KMS-11 (cell line): Measurements from ENCODE around the gene PTPN22.

Experiments
- H2AFZ ChIP-seq: fragments of 200-600 bp; sonication (generic); 2 replicates; pipeline ENCODE4 v1.6.1; 2016; ENCODE audit warnings: antibody characterized with exemption, mixed run types, low read depth
- H3K27ac ChIP-seq: fragments of 200-600 bp; sonication (generic); 2 replicates; pipeline ENCODE4 v1.6.1; 2016; ENCODE audit warnings: mild to moderate bottlenecking, mixed run types
- H3K27me3 ChIP-seq: fragments of 200-600 bp; sonication (generic); 2 replicates; pipeline ENCODE4 v1.6.1; 2017; ENCODE audit warnings: mild to moderate bottlenecking, low read depth, mixed run types, moderate library complexity; ENCODE audit not compliant: insufficient read depth
- H3K36me3 ChIP-seq: fragments of 200-600 bp; sonication (generic); 2 replicates; pipeline ENCODE4 v1.6.1; 2017; ENCODE audit warnings: mild to moderate bottlenecking, mixed run types; ENCODE audit not compliant: insufficient read depth
- H3K4me1 ChIP-seq: fragments of 200-600 bp; sonication (generic); 2 replicates; pipeline ENCODE4 v1.6.1; 2016; ENCODE audit warnings: mild to moderate bottlenecking, low read depth, mixed run types; ENCODE audit not compliant: poor library complexity, severe bottlenecking
- H3K4me2 ChIP-seq: fragments of 200-600 bp; sonication (generic); 2 replicates; pipeline ENCODE4 v1.7.0; 2016; ENCODE audit warnings: mild to moderate bottlenecking, mixed run types
- H3K4me3 ChIP-seq: fragments of 200-600 bp; sonication (generic); IDR thresholded peaks from 2 replicates; pipeline ENCODE4 v1.6.1; 2017; ENCODE audit warnings: low read depth, low read length, mixed read lengths; ENCODE audit not compliant: insufficient read depth
- H3K79me2 ChIP-seq: fragments of 200-600 bp; sonication (generic); 2 replicates; pipeline ENCODE4 v1.6.1; 2016; ENCODE audit warnings: low read depth, mixed run types; ENCODE audit not compliant: insufficient read depth
- H3K9ac ChIP-seq: fragments of 200-600 bp; sonication (generic); 2 replicates; pipeline ENCODE4 v1.6.1; 2016; ENCODE audit warnings: mild to moderate bottlenecking, mixed run types
- H4K20me1 ChIP-seq: fragments of 200-600 bp; sonication (generic); 2 replicates; pipeline ENCODE4 v1.6.1; 2016; ENCODE audit warnings: mild to moderate bottlenecking, mixed run types; ENCODE audit not compliant: insufficient read depth
- TF ChIP-seq, protein P1 (sequence below): fragments of 200-600 bp; sonication (generic); conservative IDR thresholded peaks from 2 replicates; pipeline ENCODE4 v1.6.1; 2017; ENCODE audit warnings: low read depth, mild to moderate bottlenecking, antibody characterized with exemption, low read length, moderate library complexity, mixed read lengths

The PTPN22 gene

DNA sequence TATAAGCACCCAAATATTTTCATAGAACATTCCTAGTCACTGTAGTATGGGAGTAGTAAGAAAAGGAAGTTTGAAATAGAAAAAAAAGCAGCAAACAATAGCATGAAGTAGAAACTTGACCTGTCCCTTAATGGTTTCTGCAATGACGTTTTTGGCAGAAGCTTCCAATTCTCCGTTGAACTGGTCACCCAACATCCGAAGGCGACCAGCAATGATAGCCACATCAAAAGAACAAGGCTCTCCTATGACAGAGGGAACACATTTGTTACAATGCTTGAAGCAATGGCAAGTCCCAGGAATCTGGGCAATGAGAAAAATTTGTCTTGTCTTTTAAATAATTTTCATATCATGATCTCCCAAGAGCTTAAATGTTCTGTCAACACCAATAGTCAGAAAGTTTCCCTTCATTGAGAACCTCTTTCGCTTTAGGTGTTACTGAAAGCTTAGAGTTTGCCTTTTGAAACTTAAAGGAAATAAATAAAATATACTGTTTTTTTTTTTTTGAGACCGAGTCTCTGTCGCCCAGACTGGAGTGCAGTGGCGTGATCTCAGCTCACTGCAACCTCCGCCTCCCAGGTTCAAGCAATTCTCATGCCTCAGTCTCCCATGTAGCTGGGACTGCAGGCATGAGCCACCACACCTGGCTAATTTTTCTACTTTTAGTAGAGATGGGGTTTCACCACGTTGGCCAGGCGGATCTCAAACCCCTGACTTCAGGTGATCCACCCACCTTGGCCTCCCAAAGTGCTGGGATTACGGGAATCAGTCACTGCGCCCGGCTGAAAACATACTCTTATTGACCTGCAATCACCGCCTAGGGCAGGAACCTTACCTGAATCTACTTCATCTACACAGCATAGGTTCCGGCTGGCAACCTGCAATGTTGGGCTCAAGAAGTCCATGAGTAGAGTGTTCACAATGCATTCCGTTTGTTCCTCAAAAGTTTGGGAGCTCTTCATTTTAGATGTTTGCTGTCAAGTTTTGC lies 15.2 kb upstream of the PTPN22 start:
- TF ChIP-seq, protein P1, sequence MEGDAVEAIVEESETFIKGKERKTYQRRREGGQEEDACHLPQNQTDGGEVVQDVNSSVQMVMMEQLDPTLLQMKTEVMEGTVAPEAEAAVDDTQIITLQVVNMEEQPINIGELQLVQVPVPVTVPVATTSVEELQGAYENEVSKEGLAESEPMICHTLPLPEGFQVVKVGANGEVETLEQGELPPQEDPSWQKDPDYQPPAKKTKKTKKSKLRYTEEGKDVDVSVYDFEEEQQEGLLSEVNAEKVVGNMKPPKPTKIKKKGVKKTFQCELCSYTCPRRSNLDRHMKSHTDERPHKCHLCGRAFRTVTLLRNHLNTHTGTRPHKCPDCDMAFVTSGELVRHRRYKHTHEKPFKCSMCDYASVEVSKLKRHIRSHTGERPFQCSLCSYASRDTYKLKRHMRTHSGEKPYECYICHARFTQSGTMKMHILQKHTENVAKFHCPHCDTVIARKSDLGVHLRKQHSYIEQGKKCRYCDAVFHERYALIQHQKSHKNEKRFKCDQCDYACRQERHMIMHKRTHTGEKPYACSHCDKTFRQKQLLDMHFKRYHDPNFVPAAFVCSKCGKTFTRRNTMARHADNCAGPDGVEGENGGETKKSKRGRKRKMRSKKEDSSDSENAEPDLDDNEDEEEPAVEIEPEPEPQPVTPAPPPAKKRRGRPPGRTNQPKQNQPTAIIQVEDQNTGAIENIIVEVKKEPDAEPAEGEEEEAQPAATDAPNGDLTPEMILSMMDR = no peak
- no peak overlapping the region for H3K9ac ChIP-seq
- H4K20me1 ChIP-seq = no peaks in the 10 kb centered on the region
- H2AFZ ChIP-seq = no peak overlapping the region
- H3K27ac ChIP-seq = no peak overlapping the region
- no peaks in the 10 kb centered on the region for H3K36me3 ChIP-seq
- no peak overlapping the region for H3K4me3 ChIP-seq
- H3K4me2 ChIP-seq = no peak overlapping the region
- peaks cover 9% of the 10 kb centered on the region for H3K4me1 ChIP-seq
- no peaks in the 10 kb centered on the region for H3K27me3 ChIP-seq
- no peaks in the 10 kb centered on the region for H3K79me2 ChIP-seq

- Histone ChIP-seq H3K27me3 (no peaks in the 10 kb centered on the region), H3K4me3 (no peak overlapping the region), H3K4me2 (peak overlapping the region; percentile 93; the same call in 1 of the 2 replicates), H3K79me2 (no peaks in the 10 kb centered on the region), H3K4me1 (peaks cover 45% of the 10 kb centered on the region), H2AFZ (peak overlapping the region; percentile 88; the same call in 1 of the 2 replicates), H3K27ac (peak overlapping the region; percentile 95; the same call in 1 of the 2 replicates), H3K9ac (peak overlapping the region; percentile 59; the same call in 1 of the 2 replicates), H3K36me3 (no peaks in the 10 kb centered on the region), H4K20me1 (no peaks in the 10 kb centered on the region)
- TF ChIP-seq, protein P1 = no peak
These were observed 10.1 kb upstream of the PTPN22 start for GRCh38 chr1:113881661-113882060.

- peak overlapping the region; percentile 88; the same call in 1 of the 2 replicates for H2AFZ ChIP-seq
- no peaks in the 10 kb centered on the region for H3K36me3 ChIP-seq
- peaks cover 61% of the 10 kb centered on the region for H3K4me1 ChIP-seq
- peak overlapping the region; percentile 95 for H3K27ac ChIP-seq
- H3K79me2 ChIP-seq = no peaks in the 10 kb centered on the region
- peak overlapping the region; percentile 59; the same call in 1 of the 2 replicates for H3K9ac ChIP-seq
- TF ChIP-seq, protein P1 = no peak
- peak overlapping the region; percentile 93 for H3K4me2 ChIP-seq
- H3K27me3 ChIP-seq = no peaks in the 10 kb centered on the region
- H4K20me1 ChIP-seq = no peaks in the 10 kb centered on the region
- H3K4me3 ChIP-seq = peak overlapping the region; percentile 39
These were observed 8.2 kb upstream of the PTPN22 start for GRCh38 chr1:113879739-113880038.

DNA sequence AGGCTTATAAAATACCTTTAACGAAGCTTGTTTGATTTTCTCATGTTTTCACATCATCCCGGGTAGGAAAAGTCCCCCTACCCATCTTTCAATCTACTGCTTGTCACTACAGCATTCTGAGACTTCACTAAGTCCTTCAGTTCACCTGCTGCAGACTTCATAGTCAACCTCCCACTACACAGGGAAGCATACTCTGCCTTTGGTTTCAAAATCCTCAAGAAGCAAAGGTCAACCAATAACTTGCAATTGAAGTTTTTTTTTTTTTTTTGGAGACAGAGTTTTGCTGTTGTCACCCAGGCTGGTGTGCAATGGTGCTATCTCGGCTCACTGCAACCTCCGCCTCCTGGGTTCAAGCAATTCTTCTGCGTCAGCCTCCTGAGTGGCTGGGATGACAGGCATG lies 4.7 kb upstream of the PTPN22 start:
- Histone ChIP-seq H3K4me3 (no peak overlapping the region), H3K79me2 (peaks cover 3% of the 10 kb centered on the region; the same call in 1 of the 2 replicates), H4K20me1 (no peaks in the 10 kb centered on the region), H3K27me3 (no peaks in the 10 kb centered on the region), H3K36me3 (no peaks in the 10 kb centered on the region), H3K9ac (no peak overlapping the region), H2AFZ (no peak overlapping the region), H3K27ac (no peak overlapping the region), H3K4me2 (no peak overlapping the region), H3K4me1 (peaks cover 77% of the 10 kb centered on the region)
- TF ChIP-seq, protein P1 = no peak
